Measurements from ENCODE around the gene GPAT2.
"Not testable (repeated sequence)": the region's sequence is repeated elsewhere in the genome, so short reads cannot be mapped to it uniquely, and the experiment has no call there.

Gene GPAT2

GRCh38 chr2:96034792-96035191 is at the start of gene GPAT2:
TSS of gene GPAT2 (minus strand) at chr2:96034916. CDS start at chr2:96032359, 2,557 bp downstream.
- DNase-seq: not testable (repeated sequence)

DNA sequence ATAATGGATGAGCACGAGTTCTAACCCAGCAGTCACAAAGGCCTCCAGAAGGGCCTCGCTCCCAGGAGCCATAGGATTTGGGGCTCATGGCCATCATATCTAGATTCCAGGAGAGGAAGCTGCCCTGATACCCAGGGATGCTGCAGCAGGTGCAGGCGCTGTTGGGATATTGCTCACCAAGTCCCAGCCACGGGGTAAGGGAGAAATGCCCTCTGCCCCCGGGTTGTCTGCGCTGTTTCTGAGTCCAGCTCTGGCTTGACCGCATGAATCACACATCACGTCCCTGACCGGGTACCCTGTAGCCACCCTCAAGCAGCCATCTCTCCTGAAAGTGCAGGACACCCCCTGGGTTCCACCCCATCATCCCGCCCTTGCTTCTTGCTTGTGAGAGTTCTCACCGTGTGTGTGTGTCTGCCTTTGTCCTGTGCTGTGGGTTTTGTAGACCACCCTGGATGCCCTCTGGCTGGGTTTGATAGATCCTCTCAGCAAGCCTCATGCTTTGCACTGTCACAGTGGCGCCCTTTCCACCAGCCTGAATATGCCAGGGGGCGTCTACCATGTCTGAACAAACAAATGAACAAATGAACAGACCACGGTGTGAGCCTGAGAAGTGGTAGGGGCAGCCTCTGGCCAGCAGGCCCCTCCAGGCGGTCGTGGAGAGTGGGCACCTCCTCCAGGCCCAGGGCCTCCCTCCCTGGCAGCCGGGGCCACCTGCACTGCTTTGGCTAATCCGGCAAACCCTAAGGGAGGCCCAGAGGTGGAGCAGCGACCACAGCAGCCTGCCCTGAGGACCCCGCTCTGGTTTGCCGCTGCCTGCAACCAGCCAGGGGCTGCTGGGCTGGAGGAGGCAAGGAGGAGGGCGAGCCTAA is 49.5 kb upstream of the GPAT2 start:
- DNase-seq: no peak

DNA sequence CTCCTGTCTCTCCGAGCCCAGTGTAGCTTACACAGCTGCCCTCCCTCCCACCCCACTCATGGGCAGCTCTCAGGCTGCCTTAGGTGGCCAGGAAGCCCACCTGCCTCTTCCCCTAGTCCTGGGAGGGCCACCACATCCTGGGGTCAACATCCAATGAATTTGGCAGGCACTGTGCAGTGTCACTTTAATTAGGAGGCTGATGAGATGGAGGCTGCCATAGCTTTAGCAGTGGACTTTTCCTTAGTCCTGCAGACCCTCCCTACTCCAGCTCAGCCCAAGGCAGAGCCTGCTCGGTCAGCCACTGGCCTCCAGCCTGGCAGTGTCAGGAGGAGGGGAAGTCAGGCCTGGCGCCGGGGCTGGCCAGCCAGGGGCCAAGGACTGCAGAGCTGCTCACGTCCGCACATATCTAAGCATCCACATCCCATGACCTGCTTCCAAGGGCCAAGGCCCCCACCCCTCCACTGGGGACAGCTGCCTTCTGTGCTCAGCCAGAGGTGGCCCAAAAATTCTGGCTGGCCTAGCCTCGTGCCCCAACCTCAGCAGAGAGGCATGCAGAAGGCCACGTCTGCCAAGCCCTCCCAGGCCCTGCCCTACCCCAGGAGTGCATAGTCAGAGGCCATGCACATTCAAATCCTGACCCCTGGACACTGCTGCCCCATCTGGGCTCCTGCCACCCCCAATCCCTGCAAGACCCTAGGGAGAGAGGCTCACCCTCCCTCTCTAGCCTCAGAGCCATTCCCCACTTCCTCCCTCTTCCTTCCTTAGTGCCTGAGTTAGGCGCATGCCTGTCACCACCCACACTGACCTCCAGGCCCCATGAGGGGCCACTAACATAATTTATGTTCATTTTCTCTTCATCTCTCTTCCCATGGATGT is 48.6 kb upstream of the GPAT2 start:
- no peak for DNase-seq

- no peak for DNase-seq
These were observed 47.7 kb upstream of the GPAT2 start for GRCh38 chr2:96082211-96083063.

DNA sequence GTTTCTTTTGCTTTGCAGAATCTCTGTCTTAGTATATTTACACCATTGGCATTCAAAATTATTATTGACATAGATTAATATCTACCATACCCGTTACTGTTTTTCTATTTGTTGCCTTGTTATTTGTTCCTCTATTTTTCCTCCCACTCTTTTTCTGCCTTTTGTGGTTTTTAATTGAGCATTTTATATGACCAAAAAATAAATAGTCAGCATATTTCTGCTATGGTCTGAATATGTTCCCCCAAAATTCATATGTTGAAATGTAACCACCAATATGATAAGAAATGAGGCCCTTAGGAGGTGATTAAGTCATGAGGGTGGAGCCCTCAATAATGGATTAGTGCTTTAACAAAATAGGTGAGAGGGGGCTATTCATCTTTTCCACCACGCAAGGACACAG is 46.3 kb upstream of the GPAT2 start:
- DNase-seq: no peak

DNA sequence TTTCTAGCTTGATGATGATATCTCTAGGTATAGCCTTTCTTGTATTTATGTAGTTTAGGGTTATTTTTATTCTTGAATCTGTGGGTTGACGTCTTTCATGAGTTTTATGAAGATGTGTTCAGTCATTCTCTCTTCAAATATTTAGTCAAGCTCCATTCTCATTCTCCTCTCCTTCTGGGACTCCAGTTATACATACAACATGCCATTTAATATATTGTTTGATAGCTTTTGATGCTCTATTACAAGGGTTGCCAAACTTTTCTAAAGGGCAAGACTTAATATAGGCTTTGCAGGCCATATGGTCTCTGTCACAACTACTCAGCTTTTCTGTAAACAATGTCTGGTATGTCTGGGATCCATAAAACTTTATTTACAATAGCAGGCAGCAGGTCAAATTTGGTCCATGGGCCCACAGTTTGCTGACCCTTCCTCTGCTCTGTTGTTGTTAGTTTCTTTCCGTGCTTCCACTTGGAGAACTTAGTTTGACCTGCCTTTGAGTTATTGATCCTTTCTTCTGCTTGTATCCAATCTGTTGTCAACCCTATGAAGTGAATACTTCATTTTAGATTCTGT is 40.6 kb upstream of the GPAT2 start:
- no peak for DNase-seq

DNA sequence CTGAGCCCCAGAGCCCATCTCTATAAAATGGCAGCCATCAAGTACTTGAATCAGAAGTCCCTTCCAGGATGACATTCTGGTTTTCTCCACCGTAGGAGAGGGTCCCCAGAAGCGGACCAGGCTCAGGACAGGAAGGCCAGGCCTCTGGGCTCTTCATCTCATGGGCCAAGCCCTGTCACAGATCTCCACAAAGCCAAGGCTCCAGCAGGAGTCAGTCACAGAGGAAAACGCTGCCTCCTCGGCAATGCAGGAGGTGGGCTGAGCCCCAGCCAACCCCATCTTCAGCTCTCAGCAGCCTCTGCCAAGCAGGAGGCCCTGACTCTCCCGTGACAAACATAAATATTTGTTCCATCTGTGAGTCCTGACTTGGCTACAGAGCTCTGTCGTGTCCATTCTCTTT is 39.4 kb upstream of the GPAT2 start:
- DNase-seq: no peak

- no peak for DNase-seq
These were observed 38.6 kb upstream of the GPAT2 start for GRCh38 chr2:96073170-96073775.

DNA sequence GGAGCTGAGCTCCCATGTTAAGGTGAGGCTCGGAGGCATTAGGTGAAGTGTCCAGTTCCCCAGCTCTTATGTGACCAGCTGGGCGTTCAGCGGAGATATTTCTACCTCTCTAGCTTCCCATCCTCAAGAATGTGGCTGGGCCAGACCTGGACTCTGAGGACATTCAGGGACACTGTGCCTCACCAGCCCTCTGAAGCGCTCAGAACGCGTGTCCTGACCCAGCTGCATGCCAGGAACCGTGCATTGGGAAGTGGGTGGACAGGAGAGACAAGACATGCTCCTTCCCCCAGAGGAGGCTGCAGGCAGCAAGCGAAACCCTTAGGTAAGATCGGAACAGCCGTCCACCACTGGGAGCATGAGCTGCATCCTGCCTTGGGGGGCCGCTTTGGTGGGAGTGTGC is 38.0 kb upstream of the GPAT2 start:
- no peak for DNase-seq

DNA sequence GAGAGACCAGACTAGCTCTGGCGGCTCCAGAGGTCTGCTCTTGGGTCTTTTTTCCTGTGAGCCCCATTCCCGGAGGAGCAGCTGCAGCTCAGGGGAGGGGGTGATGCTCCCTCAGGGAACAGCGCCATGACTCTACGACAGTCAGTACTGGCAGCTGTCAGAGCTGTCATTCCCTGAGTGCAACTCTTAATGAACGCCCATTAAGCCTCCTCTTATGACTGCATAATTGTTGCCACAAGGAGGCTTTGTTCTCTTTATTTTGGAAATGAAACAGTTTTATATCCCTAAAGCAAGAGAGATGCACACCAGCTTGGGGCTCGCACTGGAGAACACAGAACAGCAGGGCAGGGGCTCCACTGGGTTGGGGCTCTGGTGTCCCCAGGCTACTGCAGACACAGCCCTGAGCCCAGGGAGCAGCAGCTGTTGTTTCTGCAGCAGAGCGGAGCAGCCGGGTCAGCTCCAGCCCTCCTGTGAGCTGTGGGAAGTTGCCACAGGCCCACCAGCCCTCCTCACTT is 37.3 kb upstream of the GPAT2 start:
- not testable (repeated sequence) for DNase-seq

- not testable (repeated sequence) for DNase-seq
These were observed 36.6 kb upstream of the GPAT2 start for GRCh38 chr2:96071087-96071976.

DNA sequence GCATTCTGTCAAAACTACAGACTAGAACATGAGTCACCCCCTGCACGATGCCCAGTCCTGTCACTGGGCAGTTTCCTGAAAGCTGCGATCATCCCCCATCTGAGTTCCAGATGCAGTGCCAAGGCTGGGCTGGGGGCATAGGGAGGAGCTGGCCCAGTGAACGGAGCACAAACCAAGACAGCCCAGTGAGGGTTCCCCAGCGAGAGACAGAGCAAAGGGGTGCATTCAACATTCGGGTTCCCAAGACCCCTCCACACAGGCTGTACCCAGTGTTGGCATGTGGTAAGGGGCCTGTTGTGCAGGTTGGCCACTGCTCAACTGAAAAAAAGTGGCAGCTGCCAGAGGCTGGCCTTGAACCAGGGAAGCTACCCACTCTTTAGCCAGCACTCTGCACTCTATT is 35.6 kb upstream of the GPAT2 start:
- DNase-seq: not testable (repeated sequence)

- not testable (repeated sequence) for DNase-seq
These were observed 35.2 kb upstream of the GPAT2 start for GRCh38 chr2:96069878-96070277.

DNA sequence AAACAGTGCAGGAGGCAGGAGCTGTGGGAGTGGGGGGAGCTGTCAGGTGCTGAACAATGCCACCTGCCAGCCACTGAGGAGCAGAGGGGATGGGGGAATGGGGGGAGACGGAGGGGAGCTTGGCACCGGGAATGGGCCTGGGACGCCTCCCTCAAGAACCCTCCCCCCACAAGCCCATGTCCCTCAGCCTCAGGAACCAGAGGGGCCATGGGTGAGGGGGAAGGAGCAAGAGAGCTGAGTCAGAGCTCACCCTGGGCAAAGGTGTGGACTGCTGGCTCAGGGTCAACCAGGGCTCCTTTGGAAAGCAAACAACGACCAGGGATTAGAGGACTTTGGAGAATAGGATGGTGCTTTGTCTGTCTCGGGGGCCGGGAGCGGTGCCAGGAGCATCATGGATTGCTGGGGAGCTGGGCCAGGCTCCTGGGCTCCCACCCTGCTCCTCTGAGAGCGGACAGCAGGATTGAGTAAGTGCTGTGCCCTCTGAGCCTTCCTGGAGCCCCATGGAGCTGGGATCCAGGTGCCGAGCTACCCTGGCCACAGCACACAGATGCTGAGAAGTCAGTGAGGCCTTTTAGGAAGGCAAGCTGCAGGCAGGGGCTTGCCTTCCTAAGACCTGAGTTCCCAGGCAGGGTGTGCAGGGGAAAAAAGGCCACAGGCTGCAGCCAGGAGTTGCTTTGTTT is 33.3 kb upstream of the GPAT2 start:
- DNase-seq: not testable (repeated sequence)

DNA sequence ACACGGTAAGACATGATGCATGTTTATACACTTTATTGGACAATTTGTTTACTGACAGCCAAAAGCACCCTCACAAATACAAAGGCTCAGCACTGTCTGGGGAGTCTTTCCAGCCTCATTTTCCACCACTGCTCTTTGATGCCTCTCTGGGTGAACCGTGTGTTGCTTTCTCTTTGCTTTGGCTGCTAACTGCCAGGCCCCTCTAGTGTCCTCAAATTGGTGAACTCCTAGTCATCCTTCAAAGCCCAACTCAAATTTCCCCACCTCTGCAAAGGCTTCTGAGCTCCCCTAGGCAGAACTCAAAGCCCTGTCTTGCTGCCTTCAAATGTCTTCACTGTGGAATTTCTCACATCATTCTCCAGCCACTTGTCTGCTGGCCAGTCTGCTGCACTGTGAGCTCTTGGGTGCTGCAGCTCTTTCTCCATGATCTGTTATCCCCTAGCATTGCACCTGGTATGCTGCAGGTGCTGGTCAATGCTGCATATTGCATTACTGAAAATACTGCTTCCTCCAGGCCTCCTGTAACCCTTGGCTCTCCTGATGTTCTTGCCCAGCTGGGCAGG is 32.5 kb upstream of the GPAT2 start:
- not testable (repeated sequence) for DNase-seq

GRCh38 chr2:96066511-96066910 is 31.8 kb upstream of the GPAT2 start:
- not testable (repeated sequence) for DNase-seq

GRCh38 chr2:96065954-96066353 is 31.2 kb upstream of the GPAT2 start:
- DNase-seq: not testable (repeated sequence)

- DNase-seq: no peak
These were observed 30.7 kb upstream of the GPAT2 start for GRCh38 chr2:96065381-96065930.

DNA sequence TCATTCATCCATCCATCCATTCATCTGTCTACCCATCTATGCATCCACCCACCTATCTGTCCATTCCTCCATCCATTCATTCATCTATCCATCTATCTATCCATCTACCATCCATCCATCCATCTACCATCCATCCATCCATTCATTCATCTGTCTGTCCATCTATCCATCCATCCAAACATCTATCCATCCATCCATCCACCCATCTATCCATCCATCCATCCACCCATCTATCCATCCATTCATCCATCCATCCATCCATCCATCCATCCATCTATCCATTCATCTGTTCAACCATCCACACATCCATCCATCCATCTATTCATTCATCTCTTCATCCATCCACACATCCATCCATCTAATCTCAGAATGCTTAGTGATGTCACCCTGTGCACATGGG is 30.0 kb upstream of the GPAT2 start:
- not testable (repeated sequence) for DNase-seq
